GM12872 (cell line): ENCODE measurements around the gene PXYLP1.

Experiments used
- TF ChIP-seq, protein P1 (sequence below): IDR thresholded peaks from 3 replicates; pipeline ENCODE4 v1.5.1; 2011; ENCODE audit warnings: low read depth, mild to moderate bottlenecking, low read length, moderate library complexity; ENCODE audit not compliant: insufficient read depth

The PXYLP1 gene

DNA sequence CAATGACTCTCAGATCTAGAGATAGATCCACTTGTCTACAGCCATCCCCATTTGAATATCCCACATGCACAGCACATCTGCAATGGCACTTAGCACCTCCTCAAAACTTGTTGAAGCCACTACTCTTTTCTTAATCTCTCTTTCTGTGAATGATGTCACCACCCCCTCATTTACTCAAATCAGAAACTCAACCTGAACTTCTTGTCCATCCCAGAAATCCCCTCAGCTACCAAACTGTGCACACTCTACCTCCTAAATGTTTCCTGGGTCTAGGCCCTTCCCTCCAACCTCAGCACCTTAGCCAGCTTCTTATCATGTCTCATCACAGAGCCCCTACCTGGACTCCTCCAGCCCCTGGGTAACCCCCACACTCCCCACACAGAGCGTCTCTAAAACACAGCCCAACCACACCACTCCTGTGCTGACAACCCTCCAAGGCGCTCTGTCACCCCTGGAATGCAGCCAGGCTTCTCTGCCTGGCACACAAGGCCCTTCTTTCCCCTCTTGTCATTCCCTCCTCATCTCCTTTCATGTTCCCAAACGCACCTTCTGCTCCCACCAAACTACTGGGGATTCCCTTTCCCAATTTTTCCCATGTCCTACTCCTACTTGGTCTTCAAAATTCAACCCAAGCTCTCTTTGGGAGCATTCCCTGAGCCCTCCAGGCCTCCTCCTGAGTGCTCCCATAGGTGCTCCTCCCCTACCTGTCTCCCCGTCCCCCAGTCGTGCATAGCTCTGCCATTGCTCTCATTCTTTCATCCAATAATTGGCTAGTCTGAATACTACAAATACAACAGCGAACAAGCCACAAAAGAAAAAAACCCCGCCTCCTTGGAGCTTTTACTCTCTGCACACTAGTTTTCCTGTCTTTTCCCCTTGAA is 96.9 kb downstream of the PXYLP1 start:
- TF ChIP-seq, protein P1, sequence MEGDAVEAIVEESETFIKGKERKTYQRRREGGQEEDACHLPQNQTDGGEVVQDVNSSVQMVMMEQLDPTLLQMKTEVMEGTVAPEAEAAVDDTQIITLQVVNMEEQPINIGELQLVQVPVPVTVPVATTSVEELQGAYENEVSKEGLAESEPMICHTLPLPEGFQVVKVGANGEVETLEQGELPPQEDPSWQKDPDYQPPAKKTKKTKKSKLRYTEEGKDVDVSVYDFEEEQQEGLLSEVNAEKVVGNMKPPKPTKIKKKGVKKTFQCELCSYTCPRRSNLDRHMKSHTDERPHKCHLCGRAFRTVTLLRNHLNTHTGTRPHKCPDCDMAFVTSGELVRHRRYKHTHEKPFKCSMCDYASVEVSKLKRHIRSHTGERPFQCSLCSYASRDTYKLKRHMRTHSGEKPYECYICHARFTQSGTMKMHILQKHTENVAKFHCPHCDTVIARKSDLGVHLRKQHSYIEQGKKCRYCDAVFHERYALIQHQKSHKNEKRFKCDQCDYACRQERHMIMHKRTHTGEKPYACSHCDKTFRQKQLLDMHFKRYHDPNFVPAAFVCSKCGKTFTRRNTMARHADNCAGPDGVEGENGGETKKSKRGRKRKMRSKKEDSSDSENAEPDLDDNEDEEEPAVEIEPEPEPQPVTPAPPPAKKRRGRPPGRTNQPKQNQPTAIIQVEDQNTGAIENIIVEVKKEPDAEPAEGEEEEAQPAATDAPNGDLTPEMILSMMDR: no peak

DNA sequence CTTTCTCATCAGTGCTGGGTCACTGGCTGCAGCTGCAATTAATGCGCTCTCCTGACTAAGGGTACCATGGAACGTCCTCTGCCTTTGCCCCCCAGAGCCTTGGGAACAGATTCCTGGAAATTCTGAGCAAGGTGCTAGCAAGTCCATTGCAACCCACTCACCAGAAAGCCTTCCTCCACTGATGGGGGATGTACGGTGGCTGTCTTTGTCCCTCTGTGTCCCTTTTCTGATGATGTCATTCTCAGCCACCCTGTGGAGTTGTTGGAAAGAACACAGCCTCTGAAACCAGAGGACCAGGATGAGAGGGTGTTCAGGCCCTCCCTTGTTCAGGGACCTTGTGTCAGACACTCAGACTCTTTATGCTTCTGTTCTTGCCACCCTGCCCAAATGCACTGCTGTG is 98.6 kb downstream of the PXYLP1 start:
- TF ChIP-seq, protein P1: no peak

DNA sequence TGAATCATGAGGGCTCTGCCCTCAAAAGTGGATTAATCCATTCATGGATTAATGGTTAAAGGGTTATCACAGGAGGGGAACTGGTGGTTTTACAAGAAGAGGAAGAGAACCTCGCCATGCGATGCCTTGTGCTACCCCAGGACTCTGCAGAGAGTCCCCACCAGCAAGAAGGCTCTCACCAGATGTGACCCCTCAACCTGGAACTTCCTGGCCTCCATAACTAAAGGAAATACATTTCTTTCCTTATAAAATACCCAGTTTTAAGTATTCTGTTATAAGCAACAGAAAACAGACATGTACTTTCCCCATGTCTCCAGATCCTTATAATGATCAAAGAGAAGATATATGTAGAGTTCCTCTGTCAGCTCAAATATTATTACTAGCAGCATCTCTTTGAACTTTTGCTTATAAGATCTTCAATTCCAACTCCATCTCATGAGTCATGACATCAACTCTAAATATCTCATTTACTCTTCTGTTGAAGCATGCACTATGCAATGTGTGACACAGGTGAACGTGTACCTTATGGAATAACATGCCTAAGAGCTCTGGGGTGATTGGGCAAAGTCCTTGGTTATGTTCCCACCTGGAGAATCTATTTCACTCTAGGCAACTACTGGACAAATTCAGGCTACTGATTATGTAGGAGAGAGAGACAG is 99.2 kb downstream of the PXYLP1 start:
- TF ChIP-seq, protein P1: no peak

DNA sequence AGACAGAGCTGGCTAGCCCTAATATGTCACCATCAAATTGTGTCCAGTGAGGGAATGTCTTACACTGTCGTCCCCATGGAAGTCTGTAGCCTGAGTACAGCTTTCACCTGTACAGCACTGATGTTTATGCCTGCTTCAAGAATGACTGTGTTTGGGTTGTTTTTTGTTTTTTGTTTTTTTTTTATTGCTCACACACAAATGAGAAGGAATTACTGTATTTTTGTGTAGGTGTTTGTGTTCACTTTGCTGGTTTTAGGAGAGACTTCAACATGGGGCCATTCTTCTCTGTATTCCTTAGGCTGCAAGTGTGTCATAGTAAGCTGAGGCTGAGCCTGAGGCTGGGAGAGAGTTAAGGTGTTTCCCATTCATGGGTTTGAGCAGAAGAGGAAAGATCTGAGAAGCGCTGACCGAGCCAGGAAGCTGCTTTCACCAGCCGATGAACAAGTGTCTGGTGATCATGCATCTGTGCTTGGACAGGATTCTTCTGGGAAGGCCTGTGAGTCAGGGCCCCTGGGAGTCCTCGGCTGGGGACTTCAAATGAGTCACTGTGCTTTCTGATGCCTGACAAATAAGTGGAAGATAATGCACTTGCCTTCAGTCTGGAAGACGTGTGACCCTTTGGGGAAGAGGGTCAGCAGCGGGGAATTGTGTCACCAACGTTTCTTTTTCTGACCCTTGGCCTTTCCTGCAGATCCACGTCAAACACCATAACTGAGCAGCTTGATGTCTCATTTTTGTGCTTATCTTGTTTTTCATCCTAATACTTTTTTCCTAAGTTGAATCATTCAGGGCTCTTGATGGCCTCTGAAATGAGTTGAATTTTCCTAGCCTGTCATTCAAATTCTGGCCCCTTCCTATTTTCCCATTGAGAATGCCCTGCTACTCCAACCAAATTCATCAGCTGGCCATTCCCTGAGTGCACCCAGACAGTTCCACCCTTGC is 100.0 kb downstream of the PXYLP1 start:
- TF ChIP-seq, protein P1: no peak

DNA sequence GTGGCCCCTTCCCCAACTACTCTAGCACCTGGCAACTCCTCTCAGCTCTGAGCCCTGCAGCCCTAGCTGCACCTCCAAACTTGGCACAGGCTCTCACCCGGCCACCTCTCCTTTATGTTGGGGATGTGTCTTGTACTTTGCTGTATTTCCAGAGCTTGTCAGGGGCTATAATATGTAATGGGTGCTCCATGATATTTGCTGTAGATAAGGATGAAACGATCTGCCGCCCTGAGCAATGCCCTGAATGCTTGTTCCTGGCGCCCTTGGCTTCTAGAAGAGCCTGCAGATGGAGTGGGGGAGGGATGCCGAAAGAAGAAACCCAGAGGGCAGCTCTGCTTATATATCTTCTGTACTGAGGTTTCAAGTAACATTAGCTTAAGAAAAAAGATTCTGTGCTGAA is 100.8 kb downstream of the PXYLP1 start:
- TF ChIP-seq, protein P1: no peak

DNA sequence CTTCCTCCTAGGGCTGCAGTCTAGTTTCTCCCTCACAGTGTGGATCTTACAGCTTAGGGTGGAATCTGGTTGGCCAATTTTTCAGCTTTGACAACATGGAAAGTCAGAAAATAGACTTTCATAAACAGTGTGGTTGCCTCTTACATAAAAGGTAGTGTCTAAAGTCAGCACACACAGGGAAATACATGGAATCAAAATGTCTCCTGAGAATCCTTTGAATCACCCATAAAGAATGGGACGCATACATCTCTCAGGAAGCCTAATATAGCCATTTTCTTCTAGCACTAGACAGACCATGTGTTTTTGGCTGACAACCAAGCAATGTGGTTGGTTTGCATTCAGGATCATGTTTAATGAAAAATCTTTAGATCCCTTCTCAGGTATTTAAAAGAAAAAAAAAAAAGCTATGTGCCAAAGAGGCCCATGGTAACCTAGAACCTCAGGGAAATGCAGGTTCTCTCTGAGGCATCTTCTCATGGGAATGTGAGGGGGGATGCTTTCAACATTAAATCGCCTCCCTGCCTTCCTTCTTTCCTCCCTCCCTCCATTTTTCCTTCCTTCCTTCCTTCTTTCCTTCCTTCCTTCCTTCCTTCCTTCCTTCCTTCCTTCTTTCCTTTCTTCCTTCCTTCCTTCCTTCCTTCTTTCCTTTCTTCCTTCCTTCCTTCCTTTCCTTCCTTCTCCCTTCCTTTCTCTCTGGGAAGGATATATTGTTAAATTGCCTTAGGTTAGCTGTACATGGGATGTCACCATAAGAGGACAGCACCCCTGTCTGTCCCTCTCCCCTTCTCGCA is 102.4 kb downstream of the PXYLP1 start:
- TF ChIP-seq, protein P1: no peak
